ENCODE measurements around the gene MMEL1.

MMEL1 gene

DNA sequence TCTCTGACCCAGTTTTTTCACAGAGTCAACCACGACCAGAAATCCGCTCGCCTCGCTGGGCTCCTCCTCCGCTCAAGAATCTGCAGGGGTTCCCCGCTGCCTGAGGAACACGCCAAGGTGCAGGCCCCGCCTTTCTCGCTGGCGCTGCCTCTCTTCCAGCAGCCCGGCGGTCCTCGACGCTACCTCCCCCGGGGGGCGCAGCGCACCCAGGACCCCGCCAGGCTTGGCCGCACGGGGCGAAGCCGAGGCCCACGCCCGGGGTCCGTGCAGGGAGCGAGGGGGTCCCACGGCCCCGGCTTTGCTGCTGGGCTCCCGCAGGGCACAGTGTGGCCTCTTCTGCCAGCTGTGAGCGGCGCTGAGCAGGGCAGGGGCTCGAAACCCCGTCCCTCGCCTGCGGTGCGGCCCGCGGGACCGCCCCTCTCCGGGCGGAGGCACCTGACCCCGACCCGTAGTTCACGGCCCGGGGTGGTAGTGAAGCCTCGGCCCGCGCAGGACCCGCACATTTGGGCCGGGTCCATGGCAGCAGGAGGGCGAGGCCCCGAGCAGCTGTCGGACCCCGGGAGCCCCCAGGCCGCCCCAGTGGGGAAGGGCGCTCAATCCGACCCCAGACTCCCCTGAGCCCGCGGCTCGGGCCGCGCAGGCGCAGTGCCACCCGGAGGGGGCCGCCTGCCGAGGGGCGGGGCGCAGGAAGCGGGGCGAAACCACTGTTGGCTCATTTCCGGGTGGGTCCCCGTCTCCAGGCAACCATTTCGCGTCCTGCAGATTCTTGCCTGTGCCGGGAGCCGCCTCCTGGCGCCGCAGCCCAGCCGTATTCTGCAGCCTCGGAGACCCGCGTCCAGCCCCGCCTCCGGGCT lies 10.0 kb upstream of the MMEL1 start:
- peak; percentile 88 to 90 for DNase-seq (ENCODE audit: low read depth in 1 of 2, low spot score in 1 of 2)

- DNase-seq (ENCODE audit: low read depth in 1 of 2, low spot score in 1 of 2) = no peak
These were observed 9.3 kb upstream of the MMEL1 start for GRCh38 chr1:2642131-2642559.

- no peak for DNase-seq (ENCODE audit: low read depth in 1 of 2, low spot score in 1 of 2)
These were observed 8.7 kb upstream of the MMEL1 start for GRCh38 chr1:2641381-2642130.

- DNase-seq (ENCODE audit: low read depth in 1 of 2, low spot score in 1 of 2) = no peak
These were observed 7.8 kb upstream of the MMEL1 start for GRCh38 chr1:2640626-2641025.

GRCh38 chr1:2639607-2640521 lies 7.0 kb upstream of the MMEL1 start:
- DNase-seq (ENCODE audit: low read depth in 1 of 2, low spot score in 1 of 2) = no peak

- no peak for DNase-seq (ENCODE audit: low read depth in 1 of 2, low spot score in 1 of 2)
These were observed 6.4 kb upstream of the MMEL1 start for GRCh38 chr1:2639203-2639602.

DNA sequence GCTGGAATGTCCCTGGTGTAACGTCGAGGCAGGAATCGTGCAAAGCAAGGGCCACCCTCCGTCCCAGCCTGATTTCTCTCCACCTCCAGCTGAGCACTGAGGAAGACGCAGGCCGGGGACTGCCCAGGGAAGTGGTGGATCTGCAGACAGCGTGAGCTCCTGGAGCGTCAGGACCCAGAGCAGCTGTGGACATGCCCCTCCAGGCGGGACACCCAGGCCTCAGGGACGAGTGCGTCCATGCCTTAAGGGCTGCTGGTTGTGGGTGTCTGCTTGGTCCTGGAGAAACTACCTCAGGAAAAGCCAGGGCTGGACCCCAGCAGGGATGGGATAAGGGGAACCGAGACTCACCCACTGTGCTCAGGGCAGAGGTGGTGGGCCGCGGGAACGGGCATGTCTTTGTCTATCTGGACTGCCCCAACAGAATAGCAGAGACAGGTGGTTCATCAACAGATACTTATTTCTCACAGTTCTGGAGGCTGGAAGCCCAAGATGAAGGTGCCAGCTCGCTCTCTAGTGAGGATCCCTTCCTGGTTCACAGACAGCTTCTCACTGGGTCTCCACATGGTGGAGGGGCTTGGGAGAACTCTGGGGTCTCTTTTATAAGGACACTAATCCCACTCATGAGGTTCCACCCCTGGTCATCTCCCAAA lies 5.8 kb upstream of the MMEL1 start:
- no peak for DNase-seq (ENCODE audit: low read depth in 1 of 2, low spot score in 1 of 2)

DNA sequence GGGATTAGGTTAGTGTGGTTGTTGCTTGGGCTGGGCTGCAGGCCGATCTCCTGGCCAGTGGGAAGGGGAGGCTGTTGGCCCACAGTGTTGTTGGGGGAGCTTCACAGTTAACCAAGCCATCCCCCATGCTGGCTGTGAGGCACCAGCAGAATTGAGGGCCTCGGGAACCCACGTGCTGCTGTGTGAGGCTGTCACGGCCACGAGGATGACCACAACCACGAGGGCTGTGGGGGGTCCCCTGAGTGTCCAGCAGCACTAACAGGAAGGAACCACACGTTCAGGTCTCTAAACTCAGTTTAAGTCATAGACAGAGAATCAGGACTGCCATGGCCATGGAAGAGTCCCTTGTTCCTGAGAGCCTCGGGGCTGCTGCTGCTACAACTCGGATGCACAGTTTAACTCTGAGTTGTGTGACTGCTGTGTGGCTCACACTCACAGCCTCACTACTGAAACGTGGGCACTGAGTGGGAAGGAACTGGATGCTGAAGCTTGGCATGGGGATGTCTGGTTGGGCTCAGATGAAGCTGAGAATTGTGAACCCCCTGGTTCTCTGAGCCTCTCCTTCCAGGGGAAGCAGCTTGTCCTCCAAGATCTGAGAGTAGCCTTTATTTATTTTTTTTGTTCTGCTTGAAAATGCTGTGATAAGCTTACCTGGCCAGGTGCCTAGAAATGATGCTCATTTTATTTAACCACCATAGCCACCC lies 4.8 kb upstream of the MMEL1 start:
- DNase-seq (ENCODE audit: low read depth in 1 of 2, low spot score in 1 of 2) = no peak

DNA sequence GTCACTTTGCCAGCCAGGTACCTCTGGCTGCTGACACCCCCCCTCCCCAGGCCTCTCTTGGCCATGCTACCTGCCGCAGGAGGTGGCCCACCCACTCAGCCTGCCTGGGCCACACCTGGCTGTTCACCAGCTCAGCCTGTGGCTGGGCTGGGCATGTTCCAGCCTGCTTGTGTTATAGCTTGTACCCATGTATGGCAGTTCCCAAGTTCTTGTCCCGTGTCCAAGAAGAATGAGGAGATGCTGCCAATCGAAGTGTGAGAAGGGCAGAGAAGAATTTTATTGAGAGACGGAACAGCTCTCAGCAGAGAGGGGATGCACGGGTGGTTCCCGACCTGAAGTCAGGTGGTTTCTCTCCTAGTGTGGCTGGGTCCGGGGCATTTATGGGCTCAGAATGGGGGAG lies 3.9 kb upstream of the MMEL1 start:
- no peak for DNase-seq (ENCODE audit: low read depth in 1 of 2, low spot score in 1 of 2)

- DNase-seq (ENCODE audit: low read depth in 1 of 2, low spot score in 1 of 2) = no peak
These were observed 2.7 kb upstream of the MMEL1 start for GRCh38 chr1:2635361-2636010.

DNA sequence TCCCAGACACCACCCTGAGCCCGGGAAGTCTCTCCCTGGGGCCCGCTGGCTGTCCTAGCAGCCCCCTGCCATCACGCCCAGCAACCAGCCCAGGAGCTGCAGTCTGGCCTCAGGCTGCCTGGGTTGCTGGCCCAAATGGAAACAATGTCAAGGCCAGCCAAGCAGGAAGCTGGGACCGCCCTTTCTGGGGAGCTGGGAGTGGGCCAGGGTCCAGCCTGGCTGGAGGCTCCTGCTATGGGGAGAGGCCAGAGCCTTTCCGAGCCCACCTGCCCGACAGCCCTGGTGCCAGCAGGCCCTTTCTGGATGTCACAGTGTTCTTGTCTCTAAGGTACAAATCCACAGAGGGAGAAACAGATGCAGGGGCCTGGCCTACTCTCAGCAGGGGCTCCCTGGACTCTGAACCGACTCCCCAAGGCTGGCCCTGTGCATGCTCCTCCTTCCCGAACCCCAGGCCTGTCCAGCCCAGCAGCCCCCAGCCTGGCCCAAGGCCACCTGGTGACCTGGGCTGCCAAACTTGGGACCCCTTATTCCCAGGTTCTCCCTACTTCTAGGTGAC lies 1.2 kb upstream of the MMEL1 start:
- DNase-seq (ENCODE audit: low read depth in 1 of 2, low spot score in 1 of 2) = no peak

DNA sequence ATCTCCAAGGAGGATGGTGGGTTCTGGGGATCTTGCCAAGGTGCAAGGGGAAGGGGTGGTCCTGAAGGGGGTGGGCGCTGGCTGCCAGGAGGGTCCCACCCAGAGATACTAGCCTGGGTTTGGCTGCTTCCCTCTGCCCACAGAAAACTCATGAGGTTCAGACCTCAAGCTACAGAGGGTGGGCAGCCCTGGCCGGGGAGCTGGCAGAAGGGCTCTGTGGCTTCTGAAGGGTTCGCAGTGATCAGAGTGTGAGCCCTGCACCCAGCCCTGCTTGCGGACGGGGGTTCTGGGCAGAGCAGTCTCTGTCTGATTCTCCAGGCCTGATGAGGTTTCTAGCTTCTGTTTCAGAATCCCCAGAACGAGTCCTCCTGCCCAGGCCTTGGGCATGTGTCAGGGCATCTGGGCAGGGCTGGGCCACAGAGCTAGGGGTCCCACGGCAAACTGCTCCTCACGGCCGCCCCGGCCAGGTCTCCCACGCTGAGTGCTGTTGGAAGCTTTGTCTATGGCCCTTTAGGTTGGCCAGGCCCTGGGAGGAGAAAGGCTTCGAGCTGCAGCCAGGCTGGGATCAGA lies 635 bp upstream of the MMEL1 start:
- no peak for DNase-seq (ENCODE audit: low read depth in 1 of 2, low spot score in 1 of 2)

DNA sequence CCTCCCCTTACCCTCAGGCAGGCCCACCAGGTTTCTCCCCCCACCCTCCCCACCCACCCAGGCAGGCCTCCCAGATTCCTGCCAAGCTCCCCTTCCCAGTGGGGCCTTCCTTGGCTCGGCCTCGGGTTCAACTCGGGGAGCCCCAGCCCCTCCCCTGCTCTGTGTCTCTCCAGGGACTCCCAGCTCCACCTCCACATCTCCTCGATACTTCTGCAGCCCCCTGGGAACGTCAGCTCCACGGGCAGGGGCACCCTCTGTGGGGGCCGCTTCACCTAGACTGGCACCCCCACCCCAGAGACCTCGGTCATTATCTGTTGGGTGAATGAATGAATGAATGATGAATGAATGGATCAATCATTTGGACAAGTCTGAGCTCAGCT lies 775 bp downstream of the MMEL1 start:
- no peak for DNase-seq (ENCODE audit: low read depth in 1 of 2, low spot score in 1 of 2)

GRCh38 chr1:2631136-2632050 lies 1.4 kb downstream of the MMEL1 start:
- no peak for DNase-seq (ENCODE audit: low read depth in 1 of 2, low spot score in 1 of 2)

DNA sequence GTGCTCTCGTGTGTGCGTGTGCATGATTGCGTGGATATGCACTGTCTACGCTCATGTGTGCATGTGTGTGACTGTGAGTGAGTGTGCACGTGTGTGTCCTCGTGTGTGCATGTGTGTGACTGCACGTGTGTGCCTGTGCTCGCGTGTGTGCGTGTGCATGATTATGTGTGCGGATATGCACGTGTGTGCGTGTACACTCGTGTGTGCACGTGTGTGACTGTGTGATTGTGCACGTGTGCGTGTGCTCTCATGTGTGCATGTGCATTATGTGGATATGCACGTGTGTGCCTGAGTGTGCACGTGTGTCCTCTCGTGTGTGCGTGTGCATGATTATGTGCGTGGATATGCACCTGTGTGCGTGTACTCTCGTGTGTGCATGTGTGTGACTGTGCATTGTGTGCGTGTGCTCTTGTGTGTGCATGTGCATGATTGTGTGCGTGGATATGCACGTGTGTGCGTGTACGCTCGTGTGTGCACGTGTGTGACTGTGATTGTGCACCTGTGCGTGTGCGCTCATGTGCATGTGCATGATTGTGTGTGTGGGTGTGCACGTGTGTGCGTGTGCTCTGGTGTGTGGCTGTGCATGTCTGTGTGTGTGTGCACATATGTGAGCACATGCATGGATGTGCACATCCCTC lies 2.2 kb downstream of the MMEL1 start:
- no peak for DNase-seq (ENCODE audit: low read depth in 1 of 2, low spot score in 1 of 2)

GRCh38 chr1:2629627-2630497 lies 3.0 kb downstream of the MMEL1 start:
- DNase-seq (ENCODE audit: low read depth in 1 of 2, low spot score in 1 of 2) = no peak
